ENCODE results near the gene ARMH3.
"Not testable (repeated sequence)": the region's sequence is repeated elsewhere in the genome, so short reads cannot be mapped to it uniquely, and the experiment has no call there.

ARMH3 gene

GRCh38 chr10:102045292-102045691 lies 10.7 kb downstream of the ARMH3 start:
- DNase-seq: no peak

GRCh38 chr10:102040305-102041050 lies 15.5 kb downstream of the ARMH3 start:
- no peak for DNase-seq

- DNase-seq: no peak
These were observed 17.6 kb downstream of the ARMH3 start for GRCh38 chr10:102038410-102038809.

- DNase-seq: not testable (repeated sequence)
These were observed 20.2 kb downstream of the ARMH3 start for GRCh38 chr10:102035807-102036206.

GRCh38 chr10:102033787-102034186 lies 22.2 kb downstream of the ARMH3 start:
- no peak for DNase-seq

GRCh38 chr10:102027261-102027660 lies 28.7 kb downstream of the ARMH3 start:
- no peak for DNase-seq

GRCh38 chr10:102024799-102025198 lies 31.2 kb downstream of the ARMH3 start:
- no peak for DNase-seq

GRCh38 chr10:102020938-102021337 lies 35.0 kb downstream of the ARMH3 start:
- no peak for DNase-seq

- no peak for DNase-seq
These were observed 38.7 kb downstream of the ARMH3 start for GRCh38 chr10:102017295-102017694.

GRCh38 chr10:102016416-102016815 lies 39.6 kb downstream of the ARMH3 start:
- DNase-seq: no peak

- DNase-seq: no peak
These were observed 45.0 kb downstream of the ARMH3 start for GRCh38 chr10:102010961-102011360.

- peak; percentile 6 to 20 for DNase-seq
These were observed 46.1 kb downstream of the ARMH3 start for GRCh38 chr10:102009801-102010425.

- DNase-seq: no peak
These were observed 48.2 kb downstream of the ARMH3 start for GRCh38 chr10:102007796-102008195.

- not testable (repeated sequence) for DNase-seq
These were observed 48.9 kb downstream of the ARMH3 start for GRCh38 chr10:102007031-102007430.

- DNase-seq: no peak
These were observed 51.6 kb downstream of the ARMH3 start for GRCh38 chr10:102004376-102004775.

- no peak for DNase-seq
These were observed 52.4 kb downstream of the ARMH3 start for GRCh38 chr10:102003541-102003940.

- DNase-seq: no peak
These were observed 54.4 kb downstream of the ARMH3 start for GRCh38 chr10:102001435-102002068.

GRCh38 chr10:101997803-101998202 lies 58.2 kb downstream of the ARMH3 start:
- DNase-seq: no peak

GRCh38 chr10:101995451-101996063 lies 60.4 kb downstream of the ARMH3 start:
- DNase-seq: no peak

GRCh38 chr10:101993651-101994200 lies 62.2 kb downstream of the ARMH3 start:
- DNase-seq: no peak

- DNase-seq: no peak
These were observed 62.8 kb downstream of the ARMH3 start for GRCh38 chr10:101993221-101993620.

GRCh38 chr10:101987136-101987535 lies 68.8 kb downstream of the ARMH3 start:
- DNase-seq: no peak

GRCh38 chr10:101986624-101986971 lies 69.4 kb downstream of the ARMH3 start:
- DNase-seq: no peak
